B cell (primary cell): ENCODE data around the gene FBXW4. TPM values are rescaled to one million over a fixed set of nuclear protein-coding genes. Genes with fewer than 3 reads are reported as not detected.

Source experiments
- ATAC-seq: fragments of 200-7000 bp; cut with Tn5 transposase; one replicate; pipeline ENCODE4 v1.10.0; 2021; ENCODE audit warnings: low read depth, mild to moderate bottlenecking, moderate number of reproducible peaks, moderate library complexity
- CTCF ChIA-PET: fragments of 350-600 bp; sonication (Branson Sonifier 250); formaldehyde crosslinking; loops from one replicate; lab custom pipeline; 2021; ENCODE audit warnings: antibody characterized with exemption, inconsistent platforms; lab: Charles Lee
- POLR2A ChIA-PET: fragments of 350-600 bp; sonication (Branson Sonifier 250); formaldehyde crosslinking; loops from one replicate; lab custom pipeline; 2021; ENCODE audit warnings: antibody characterized with exemption; lab: Charles Lee
- DNase-seq: peaks from one replicate; pipeline ENCODE4 v3.0.0; 2013
- H2AFZ ChIP-seq: 2 replicates; pipeline ENCODE4 v1.6.1; 2012; ENCODE audit warnings: mild to moderate bottlenecking, low read depth, low read length; ENCODE audit not compliant: insufficient read depth, poor library complexity, severe bottlenecking
- H3K27ac ChIP-seq, 2 donors: 1 replicate in 1 of 2; 2 replicates in 1 of 2; pipeline ENCODE4 v1.5.1; 2012 to 2013; ENCODE audit warnings: low read length in 2 of 2, mild to moderate bottlenecking in 2 of 2, moderate library complexity in 1 of 2
- H3K27me3 ChIP-seq, 4 experiments: fragments of 200-600 bp in 1 of 4; sonication (generic) in 1 of 4; replicated peaks in 1 of 4; 1 replicate in 2 of 4; 2 replicates in 2 of 4; pipeline versions ENCODE4 v1.6.1 to v1.7.0; 2013 to 2016; ENCODE audit warnings: low read length in 3 of 4, mild to moderate bottlenecking in 2 of 4, mixed read lengths in 1 of 4, moderate library complexity in 1 of 4; ENCODE audit not compliant: insufficient read depth in 4 of 4, control insufficient read depth in 3 of 4; ENCODE audit errors: control extremely low read depth in 1 of 4
- H3K36me3 ChIP-seq, 2 experiments: replicated peaks in 1 of 2; 1 replicate in 1 of 2; 2 replicates in 1 of 2; pipeline versions ENCODE4 v1.6.1 to v1.7.1; 2013; ENCODE audit warnings: low read length in 1 of 2; ENCODE audit not compliant: insufficient read depth in 2 of 2, control insufficient read depth in 1 of 2; ENCODE audit errors: control extremely low read depth in 1 of 2, extremely low read depth in 1 of 2
- H3K4me1 ChIP-seq, 2 donors: fragments of 200-600 bp in 1 of 2; sonication (generic) in 1 of 2; 1 replicate in 1 of 2; 2 replicates in 1 of 2; pipeline versions ENCODE4 v1.5.1 to v1.6.1; 2013 to 2017; ENCODE audit warnings: low read length in 2 of 2; ENCODE audit not compliant: control insufficient read depth in 2 of 2, insufficient read depth in 2 of 2
- H3K4me2 ChIP-seq: replicated peaks from 2 replicates; pipeline ENCODE3; 2012; ENCODE audit warnings: mild to moderate bottlenecking, low read depth, low read length; ENCODE audit not compliant: poor library complexity, severe bottlenecking
- H3K4me3 ChIP-seq, 5 experiments: fragments of 200-600 bp in 1 of 5; sonication (generic) in 1 of 5; 1 replicate in 3 of 5; 2 replicates in 2 of 5; pipeline versions ENCODE4 v1.5.1 to v1.7.0; 2011 to 2016; ENCODE audit warnings: low read length in 4 of 5, mild to moderate bottlenecking in 4 of 5, low read depth in 2 of 5, control low read depth in 1 of 5, moderate library complexity in 1 of 5; ENCODE audit not compliant: insufficient read depth in 1 of 5; ENCODE audit errors: control extremely low read depth in 1 of 5, extremely low read depth in 1 of 5
- H3K79me2 ChIP-seq: fragments of 200-600 bp; sonication (generic); one replicate; pipeline ENCODE4 v1.6.0; 2016; ENCODE audit warnings: low read length; ENCODE audit not compliant: control insufficient read depth, insufficient read depth
- H3K9ac ChIP-seq: fragments of 200-600 bp; sonication (generic); 2 replicates; pipeline ENCODE4 v1.6.1; 2017; ENCODE audit warnings: mild to moderate bottlenecking, low read length, moderate library complexity
- H3K9me3 ChIP-seq, 3 donors: one replicate each; pipeline versions ENCODE4 v1.6.1 to v1.7.1; 2013; ENCODE audit warnings: low read length in 2 of 3; ENCODE audit not compliant: control insufficient read depth in 2 of 3, insufficient read depth in 1 of 3; ENCODE audit errors: control extremely low read depth in 1 of 3
- H4K20me1 ChIP-seq: 2 replicates; pipeline ENCODE4 v1.6.0; 2012; ENCODE audit warnings: mild to moderate bottlenecking, low read length; ENCODE audit not compliant: insufficient read depth, control insufficient read depth, poor library complexity, severe bottlenecking
- H3K27ac Mint-ChIP-seq: one replicate; pipeline ENCODE4 v1.8.0; 2021; ENCODE audit warnings: mixed read lengths
- H3K27me3 Mint-ChIP-seq: one replicate; pipeline ENCODE4 v1.8.0; 2021; ENCODE audit warnings: mixed read lengths
- H3K4me1 Mint-ChIP-seq: one replicate; pipeline ENCODE4 v1.8.0; 2021; ENCODE audit warnings: mixed read lengths
- H3K4me3 Mint-ChIP-seq: one replicate; pipeline ENCODE4 v1.8.0; 2021; ENCODE audit warnings: mixed read lengths
- H3K9me3 Mint-ChIP-seq: one replicate; pipeline ENCODE4 v1.8.0; 2022; ENCODE audit warnings: mixed read lengths; ENCODE audit not compliant: insufficient read depth
- EZH2 ChIP-seq: IDR thresholded peaks from 2 replicates; pipeline ENCODE4 v1.6.1; 2012; ENCODE audit warnings: borderline replicate concordance, low read depth, mild to moderate bottlenecking, moderate library complexity, low read length; ENCODE audit not compliant: insufficient read depth, poor library complexity, severe bottlenecking
- WGBS: methylation state at CpG from one replicate; pipeline ENCODE4 v1.1.5; 2013; ENCODE audit warnings: missing lambda C conversion rate; ENCODE audit not compliant: insufficient coverage; 5-methylcytosine and 5-hydroxymethylcytosine counted together
- intact Hi-C: fragments of 100-400 bp; cut with micrococcal nuclease; formaldehyde crosslinking; loops from one replicate; pipeline ENCODE4 v1.10.0; 2022
- polyA plus RNA-seq: library from polyadenylated mRNA; depleted of rRNA; stranded (reverse); fragments of >200 nt; gene quantifications from 2 replicates; pipeline ENCODE4 v1.2.3, GENCODE V29; 2012
- total RNA-seq, 2 donors: library from RNA; stranded (reverse); fragments of 120-200 nt in 1 of 2; gene quantifications; 1 replicate in 1 of 2; 2 replicates in 1 of 2; pipeline versions ENCODE4 v1.2.3 to v1.2.4, GENCODE V29; 2013 to 2022
- TF ChIP-seq, protein P1 (sequence below): fragments of 200-600 bp; IDR thresholded peaks from one replicate; pipeline ENCODE4 v1.8.0; 2022; ENCODE audit warnings: antibody characterized with exemption, mild to moderate bottlenecking

Gene FBXW4
- total and polyA plus RNA-seq, 2 donors (not counting 1 experiment from before 2014, with no cell fraction given) = 72.9 to 99.6 TPM

DNA sequence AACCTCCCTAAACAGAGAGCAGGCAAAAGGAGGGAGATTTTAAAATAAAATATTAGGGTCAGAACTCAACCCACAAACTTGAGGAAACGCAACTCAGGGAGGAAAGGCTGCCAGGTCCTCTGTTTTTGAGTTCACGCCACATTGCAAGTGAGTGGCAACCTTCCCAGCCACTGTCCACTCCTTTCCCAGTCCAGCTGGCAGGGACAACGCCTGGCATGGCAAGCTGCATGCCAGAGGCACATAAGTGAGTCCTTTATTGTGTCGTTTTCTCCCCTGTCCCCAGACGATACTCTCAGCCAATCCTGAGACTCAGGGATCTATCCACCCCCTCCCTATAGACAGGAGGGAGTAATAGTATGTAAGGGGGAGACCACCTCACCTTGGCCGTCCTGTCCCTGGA is 22.4 kb downstream of the FBXW4 start:
- no peak overlapping the region for H3K9ac ChIP-seq
- intact Hi-C loops = no loop called here
- no peak overlapping the region for H3K4me3 Mint-ChIP-seq
- peaks cover 44% of the 10 kb centered on the region for H3K79me2 ChIP-seq
- no peaks in the 10 kb centered on the region for H4K20me1 ChIP-seq
- peaks cover 0 to 6% (median 3%) of the 10 kb centered on the region in 3 donors for H3K9me3 ChIP-seq
- no peak overlapping the region for H3K27ac ChIP-seq
- H3K27me3 Mint-ChIP-seq = no peaks in the 10 kb centered on the region
- peaks cover 5% of the 10 kb centered on the region for H3K9me3 Mint-ChIP-seq
- no peak overlapping the region for H3K4me2 ChIP-seq
- H3K4me1 Mint-ChIP-seq = peaks cover 15% of the 10 kb centered on the region
- H2AFZ ChIP-seq = no peak overlapping the region
- CTCF ChIA-PET = no interaction called here
- H3K27ac Mint-ChIP-seq = no peak overlapping the region
- H3K4me1 ChIP-seq = peaks cover 9 to 15% of the 10 kb centered on the region in 2 donors
- ATAC-seq (no peak), DNase-seq (no peak)
- H3K36me3 ChIP-seq = peaks cover 37 to 73% of the 10 kb centered on the region in 2 experiments
- TF ChIP-seq EZH2 = no peak
- TF ChIP-seq, protein P1, sequence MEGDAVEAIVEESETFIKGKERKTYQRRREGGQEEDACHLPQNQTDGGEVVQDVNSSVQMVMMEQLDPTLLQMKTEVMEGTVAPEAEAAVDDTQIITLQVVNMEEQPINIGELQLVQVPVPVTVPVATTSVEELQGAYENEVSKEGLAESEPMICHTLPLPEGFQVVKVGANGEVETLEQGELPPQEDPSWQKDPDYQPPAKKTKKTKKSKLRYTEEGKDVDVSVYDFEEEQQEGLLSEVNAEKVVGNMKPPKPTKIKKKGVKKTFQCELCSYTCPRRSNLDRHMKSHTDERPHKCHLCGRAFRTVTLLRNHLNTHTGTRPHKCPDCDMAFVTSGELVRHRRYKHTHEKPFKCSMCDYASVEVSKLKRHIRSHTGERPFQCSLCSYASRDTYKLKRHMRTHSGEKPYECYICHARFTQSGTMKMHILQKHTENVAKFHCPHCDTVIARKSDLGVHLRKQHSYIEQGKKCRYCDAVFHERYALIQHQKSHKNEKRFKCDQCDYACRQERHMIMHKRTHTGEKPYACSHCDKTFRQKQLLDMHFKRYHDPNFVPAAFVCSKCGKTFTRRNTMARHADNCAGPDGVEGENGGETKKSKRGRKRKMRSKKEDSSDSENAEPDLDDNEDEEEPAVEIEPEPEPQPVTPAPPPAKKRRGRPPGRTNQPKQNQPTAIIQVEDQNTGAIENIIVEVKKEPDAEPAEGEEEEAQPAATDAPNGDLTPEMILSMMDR = no peak
- WGBS = 90% methylated on average over 3 of the region's 6 CpGs
- no peaks in the 10 kb centered on the region for H3K27me3 ChIP-seq
- H3K4me3 ChIP-seq = no peak overlapping the region
- POLR2A ChIA-PET = no interaction called here

DNA sequence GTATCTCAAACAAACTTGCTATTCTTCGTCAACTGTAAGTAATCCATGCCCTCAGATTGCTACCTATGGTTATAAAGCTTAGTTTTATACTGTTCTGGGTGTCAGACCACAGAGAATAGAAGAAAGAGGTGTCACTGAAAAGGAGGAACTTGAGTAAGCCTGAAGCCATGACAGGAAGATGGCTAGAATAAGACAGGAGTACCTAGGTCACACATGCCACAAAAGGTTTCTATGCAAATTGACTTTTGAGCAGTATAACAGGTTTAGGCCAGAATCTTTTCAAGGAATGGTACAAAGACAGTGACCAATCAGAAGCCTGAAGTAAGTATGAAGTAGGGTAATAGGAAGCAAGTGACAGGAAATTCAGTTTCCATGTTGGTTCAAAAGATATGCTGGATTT is 23.5 kb downstream of the FBXW4 start:
- peak; percentile 17 for DNase-seq
- Histone ChIP-seq H3K9me3 (peaks cover 0 to under 1% (median 0%) of the 10 kb centered on the region in 3 donors), H2AFZ (no peak overlapping the region), H3K36me3 (peaks cover 33 to 73% of the 10 kb centered on the region in 2 experiments), H3K4me3 (no peak overlapping the region), H4K20me1 (no peaks in the 10 kb centered on the region), H3K4me2 (no peak overlapping the region), H3K9ac (no peak overlapping the region), H3K4me1 (peaks cover 9 to 15% of the 10 kb centered on the region in 2 donors), H3K27ac (peak overlapping the region; percentile 38 to 42), H3K79me2 (peaks cover 37% of the 10 kb centered on the region), H3K27me3 (no peaks in the 10 kb centered on the region)
- Mint-ChIP-seq H3K27ac (peak overlapping the region; percentile 57), H3K27me3 (no peaks in the 10 kb centered on the region), H3K4me3 (no peak overlapping the region), H3K9me3 (no peaks in the 10 kb centered on the region), H3K4me1 (peaks cover 15% of the 10 kb centered on the region)
- intact Hi-C loops = no loop called here
- ATAC-seq = peak; percentile 31
- CTCF ChIA-PET = no interaction called here
- POLR2A ChIA-PET = interaction anchor here (0.6 kb wide), 1 partner anchor 142 kb away, joined by 3 read pairs; no protein-coding TSS in a partner anchor
- no CpG with 5 or more reads among the region's 1 CpG for WGBS
- TF ChIP-seq EZH2 = no peak
- TF ChIP-seq, protein P1 = no peak
